H1 (cell line): ENCODE measurements around the gene RWDD3. TPM values are rescaled to one million over a fixed set of nuclear protein-coding genes. Genes with fewer than 3 reads are reported as not detected.

ENCODE experiments used
- CTCF ChIA-PET: fragments of 300-600 bp; sonication (Branson Sonifier 250); formaldehyde crosslinking; loops from one replicate; lab custom pipeline; 2021; ENCODE audit not compliant: partially characterized antibody; lab: Charles Lee
- POLR2A ChIA-PET: fragments of 300-600 bp; sonication (Branson Sonifier 250); formaldehyde crosslinking; loops from one replicate; lab custom pipeline; 2021; ENCODE audit warnings: inconsistent platforms; ENCODE audit not compliant: partially characterized antibody; lab: Charles Lee
- DNase-seq, 2 experiments: peaks; one replicate each; pipeline versions ENCODE4 v3.0.0 to v3.0.0-alpha.2; 2010 to 2022; ENCODE audit warnings: low spot score in 2 of 2, low read depth in 1 of 2, mixed read lengths in 1 of 2
- FAIRE-seq: peaks from 2 replicates; lab custom pipeline; 2011; peaks lifted over from hg19 to GRCh38; lab: Jason Lieb, UNC
- H2AFZ ChIP-seq: 2 replicates; pipeline ENCODE4 v1.8.1; 2012; ENCODE audit warnings: low read length, inconsistent platforms
- H2AK5ac ChIP-seq: 2 replicates; pipeline ENCODE4 v1.6.1; 2013; ENCODE audit warnings: low read depth, low read length
- H2BK120ac ChIP-seq: replicated peaks from 2 replicates; pipeline ENCODE3; 2013; ENCODE audit warnings: low read depth, low read length, inconsistent platforms
- H2BK12ac ChIP-seq: 2 replicates; pipeline ENCODE4 v1.6.1; 2013; ENCODE audit warnings: low read depth, low read length
- H2BK15ac ChIP-seq: 2 replicates; pipeline ENCODE4 v1.6.1; 2013; ENCODE audit warnings: low read length
- H2BK20ac ChIP-seq: 2 replicates; pipeline ENCODE4 v1.6.1; 2013; ENCODE audit warnings: low read length
- H2BK5ac ChIP-seq: 2 replicates; pipeline ENCODE4 v1.6.1; 2013; ENCODE audit warnings: low read depth, low read length
- H3K14ac ChIP-seq: 2 replicates; pipeline ENCODE4 v1.6.1; 2013; ENCODE audit warnings: inconsistent platforms; ENCODE audit not compliant: insufficient read length
- H3K18ac ChIP-seq: 2 replicates; pipeline ENCODE4 v1.6.1; 2013; ENCODE audit warnings: low read length; ENCODE audit errors: extremely low read depth
- H3K23ac ChIP-seq: 2 replicates; pipeline ENCODE4 v1.6.1; 2013; ENCODE audit warnings: inconsistent platforms; ENCODE audit not compliant: insufficient read length
- H3K23me2 ChIP-seq: 2 replicates; pipeline ENCODE4 v1.6.1; 2013; ENCODE audit warnings: low read depth, low read length
- H3K27ac ChIP-seq: 2 replicates; pipeline ENCODE4 v1.6.1; 2011; ENCODE audit warnings: low read depth, low read length, inconsistent platforms
- H3K27me3 ChIP-seq, 4 experiments: replicated peaks in 1 of 4; 1 replicate in 1 of 4; 2 replicates in 3 of 4; pipeline versions ENCODE4 v1.6.1 to v1.8.1; 2011 to 2013; ENCODE audit warnings: low read length in 3 of 4, mild to moderate bottlenecking in 3 of 4, inconsistent platforms in 2 of 4, mixed read lengths in 2 of 4, moderate library complexity in 1 of 4; ENCODE audit not compliant: control insufficient read depth in 3 of 4, insufficient read depth in 3 of 4; ENCODE audit errors: extremely low read depth in 1 of 4
- H3K36me3 ChIP-seq, 4 experiments: 2 replicates each; pipeline versions ENCODE4 v1.6.1 to v1.8.1; 2011 to 2013; ENCODE audit warnings: mild to moderate bottlenecking in 4 of 4, low read length in 3 of 4, moderate library complexity in 2 of 4, control low read depth in 1 of 4, inconsistent platforms in 1 of 4; ENCODE audit not compliant: insufficient read depth in 4 of 4, control insufficient read depth in 2 of 4
- H3K4ac ChIP-seq: replicated peaks from 2 replicates; pipeline ENCODE3; 2013; ENCODE audit warnings: low read length, low read depth, mixed read lengths, inconsistent platforms; ENCODE audit not compliant: insufficient read length
- H3K4me1 ChIP-seq, 4 experiments: replicated peaks in 1 of 4; 1 replicate in 1 of 4; 2 replicates in 3 of 4; pipeline versions ENCODE4 v1.6.1 to v1.8.1; 2011 to 2013; ENCODE audit warnings: low read length in 3 of 4, inconsistent platforms in 2 of 4, mixed read lengths in 1 of 4; ENCODE audit not compliant: insufficient read depth in 4 of 4, control insufficient read depth in 3 of 4
- H3K4me2 ChIP-seq, 2 experiments: 2 replicates each; pipeline versions ENCODE4 v1.6.1 to v1.8.1; 2011 to 2013; ENCODE audit warnings: low read depth in 2 of 2, low read length in 2 of 2, control low read depth in 1 of 2, inconsistent platforms in 1 of 2, mild to moderate bottlenecking in 1 of 2; ENCODE audit not compliant: insufficient read depth in 1 of 2
- H3K4me3 ChIP-seq, 4 experiments: fragments of 200-600, 300-600 bp in 1 of 4; sonication (generic), shearing (Covaris generic), sonication (Bioruptor Twin) in 1 of 4; 2 replicates each; pipeline versions ENCODE4 v1.5.1 to v1.8.1; 2011 to 2016; ENCODE audit warnings: low read length in 4 of 4, low read depth in 3 of 4, control low read depth in 2 of 4, inconsistent platforms in 2 of 4, mild to moderate bottlenecking in 2 of 4, mixed read lengths in 1 of 4, moderate library complexity in 1 of 4; ENCODE audit not compliant: insufficient read depth in 2 of 4; ENCODE audit errors: extremely low read depth in 1 of 4
- H3K56ac ChIP-seq: replicated peaks from 2 replicates; pipeline ENCODE3; 2013; ENCODE audit warnings: low read depth, mild to moderate bottlenecking, mixed read lengths, low read length, inconsistent platforms; ENCODE audit not compliant: insufficient read length
- H3K79me1 ChIP-seq: 2 replicates; pipeline ENCODE4 v1.6.1; 2013; ENCODE audit warnings: low read depth, low read length, control low read depth
- H3K79me2 ChIP-seq, 2 experiments: 2 replicates each; pipeline versions ENCODE4 v1.6.1 to v1.8.1; 2012 to 2013; ENCODE audit warnings: low read length in 2 of 2, mild to moderate bottlenecking in 2 of 2, inconsistent platforms in 1 of 2; ENCODE audit not compliant: insufficient read depth in 2 of 2, control insufficient read depth in 1 of 2
- H3K9ac ChIP-seq, 4 experiments: replicated peaks in 1 of 4; 1 replicate in 1 of 4; 2 replicates in 3 of 4; pipeline versions ENCODE4 v1.6.1 to v1.8.1; 2011 to 2013; ENCODE audit warnings: low read depth in 3 of 4, low read length in 3 of 4, control low read depth in 2 of 4, mild to moderate bottlenecking in 2 of 4, moderate library complexity in 2 of 4, inconsistent platforms in 1 of 4; ENCODE audit errors: extremely low read depth in 1 of 4
- H3K9me3 ChIP-seq, 2 experiments: 2 replicates each; pipeline versions ENCODE4 v1.6.1 to v1.8.1; 2012 to 2013; ENCODE audit warnings: mild to moderate bottlenecking in 2 of 2, moderate library complexity in 2 of 2, control low read depth in 1 of 2, inconsistent platforms in 1 of 2, low read depth in 1 of 2, low read length in 1 of 2, mixed read lengths in 1 of 2; ENCODE audit not compliant: insufficient read depth in 2 of 2
- H4K20me1 ChIP-seq, 2 experiments: replicated peaks in 1 of 2; 2 replicates each; pipeline versions ENCODE3 to v1.8.1; 2011 to 2013; ENCODE audit warnings: inconsistent platforms in 2 of 2, low read length in 2 of 2, mild to moderate bottlenecking in 1 of 2; ENCODE audit not compliant: insufficient read depth in 2 of 2, control insufficient read depth in 1 of 2
- H4K5ac ChIP-seq: 2 replicates; pipeline ENCODE4 v1.6.1; 2013; ENCODE audit warnings: low read length, low read depth, mixed read lengths, inconsistent platforms; ENCODE audit not compliant: insufficient read length
- H4K8ac ChIP-seq: 2 replicates; pipeline ENCODE4 v1.8.0; 2013; ENCODE audit warnings: mild to moderate bottlenecking, moderate library complexity, low read length, inconsistent platforms; ENCODE audit not compliant: insufficient read depth; ENCODE audit errors: extremely low read depth
- H4K91ac ChIP-seq: replicated peaks from 2 replicates; pipeline ENCODE3; 2013; ENCODE audit warnings: low read length, mixed read lengths, inconsistent platforms; ENCODE audit not compliant: insufficient read length
- ATF2 ChIP-seq: IDR thresholded peaks from 2 replicates; pipeline ENCODE4 v1.6.1; 2012; ENCODE audit warnings: low read length, inconsistent platforms
- CHD2 ChIP-seq: IDR thresholded peaks from 2 replicates; pipeline ENCODE4 v1.6.1; 2012; ENCODE audit warnings: low read length, improper control_type of control experiment
- CTBP2 ChIP-seq: IDR thresholded peaks from 2 replicates; pipeline ENCODE4 v1.7.0; 2011; ENCODE audit warnings: borderline replicate concordance, mild to moderate bottlenecking, moderate library complexity, mixed read lengths, low read length; ENCODE audit not compliant: insufficient read depth, insufficient read length
- GABPA ChIP-seq: IDR thresholded peaks from 2 replicates; pipeline ENCODE4 v1.6.1; 2011; ENCODE audit warnings: mild to moderate bottlenecking, low read length, moderate library complexity, borderline replicate concordance; ENCODE audit not compliant: insufficient read depth
- GTF2F1 ChIP-seq: IDR thresholded peaks from 2 replicates; pipeline ENCODE4 v1.6.1; 2012; ENCODE audit warnings: low read depth, low read length, improper control_type of control experiment, borderline replicate concordance
- JUN ChIP-seq: IDR thresholded peaks from 2 replicates; pipeline ENCODE4 v1.6.1; 2011; ENCODE audit warnings: low read depth, mild to moderate bottlenecking, improper control_type of control experiment, low read length
- POLR2A ChIP-seq, 2 experiments: IDR thresholded peaks; 1 replicate in 1 of 2; 2 replicates in 1 of 2; pipeline ENCODE4 v1.6.1; 2011; ENCODE audit warnings: low read depth in 2 of 2, low read length in 2 of 2, mild to moderate bottlenecking in 2 of 2; ENCODE audit errors: control extremely low read depth in 1 of 2
- RBBP5 ChIP-seq: IDR thresholded peaks from 2 replicates; pipeline ENCODE4 v1.7.1; 2012; ENCODE audit warnings: low read depth, mild to moderate bottlenecking, inconsistent platforms, low read length, moderate library complexity, borderline replicate concordance
- SIRT6 ChIP-seq: IDR thresholded peaks from one replicate; pipeline ENCODE4 v1.7.1; 2012; ENCODE audit warnings: low read length, inconsistent platforms
- SRF ChIP-seq: IDR thresholded peaks from 2 replicates; pipeline ENCODE4 v1.6.1; 2011; ENCODE audit warnings: mild to moderate bottlenecking, low read depth, low read length, moderate library complexity
- TBP ChIP-seq: IDR thresholded peaks from 2 replicates; pipeline ENCODE4 v1.6.1; 2011; ENCODE audit warnings: low read depth, low read length, improper control_type of control experiment
- TCF12 ChIP-seq: IDR thresholded peaks from 2 replicates; pipeline ENCODE4 v1.6.1; 2011; ENCODE audit warnings: low read depth, mild to moderate bottlenecking, low read length
- YY1 ChIP-seq: IDR thresholded peaks from 2 replicates; pipeline ENCODE4 v1.6.1; 2011; ENCODE audit warnings: low read depth, mild to moderate bottlenecking, low read length
- WGBS, 2 experiments: shearing (Covaris generic) in 1 of 2; methylation state at CpG; one replicate each; pipeline versions ENCODE4 v1.1.6 to v1.1.7; 2013 to 2015; ENCODE audit warnings: low lambda C conversion rate in 2 of 2, mixed read lengths in 2 of 2, inconsistent platforms in 1 of 2, low coverage in 1 of 2, missing lambda C conversion rate in 1 of 2; ENCODE audit not compliant: insufficient replicate concordance in 2 of 2, insufficient coverage in 1 of 2, insufficient read length in 1 of 2; ENCODE audit errors: extremely low coverage in 1 of 2, missing lambda C conversion rate in 1 of 2; 5-methylcytosine and 5-hydroxymethylcytosine counted together
- polyA plus RNA-seq, 7 experiments: library from polyadenylated mRNA; depleted of rRNA in 3 of 7; stranded (reverse) in 5 of 7; unstranded in 2 of 7; fragments of >200 nt in 5 of 7; fragments of 200-250 nt in 2 of 7; gene quantifications; 1 replicate in 5 of 7; 2 replicates in 1 of 7; 4 replicates in 1 of 7; pipeline versions ENCODE4 v1.2.1 to v1.2.3, GENCODE V29; 2011 to 2013; ENCODE audit warnings: missing spikeins in 2 of 7, mixed read lengths in 2 of 7
- total RNA-seq: library from RNA; stranded (reverse); fragmentation: NEBNext Ultra II Directional; extraction: Animal tissue kit (Norgen Biotek cat#: 25700); gene quantifications from 2 replicates; pipeline ENCODE4 v1.2.1, GENCODE V29; 2021

The RWDD3 gene
- total and polyA plus RNA-seq, 2 of the 8 experiments (the other 6 are each of a cell fraction or from before 2014, with no cell fraction given): 7.9 to 14.5 TPM

- Histone ChIP-seq H4K5ac (no peak overlapping the region), H3K79me1 (no peaks in the 10 kb centered on the region), H2BK12ac (no peak overlapping the region), H3K4me1 (peaks cover 0 to 5% (median 2%) of the 10 kb centered on the region in 4 experiments; a peak in 2 of 7 replicates), H4K91ac (no peak overlapping the region), H3K4ac (no peak overlapping the region), H2AFZ (no peak overlapping the region), H2BK120ac (no peak overlapping the region), H2BK5ac (no peak overlapping the region), H2BK15ac (no peak overlapping the region), H3K23me2 (no peaks in the 10 kb centered on the region; the same call in 1 of the 2 replicates), H2AK5ac (no peak overlapping the region), H3K4me2 (no peak overlapping the region), H3K18ac (no peak overlapping the region), H3K9me3 (no peaks in the 10 kb centered on the region; a peak in 1 of 4 replicates), H3K36me3 (peaks cover 0 to 6% (median 0%) of the 10 kb centered on the region in 4 experiments; a peak in 1 of 8 replicates), H3K27me3 (no peaks in the 10 kb centered on the region), H3K9ac (no peak overlapping the region), H3K14ac (no peak overlapping the region), H3K23ac (no peak overlapping the region), H4K20me1 (no peaks in the 10 kb centered on the region), H3K79me2 (no peaks in the 10 kb centered on the region), H4K8ac (no peak overlapping the region), H3K56ac (no peak overlapping the region), H3K4me3 (no peak overlapping the region), H3K27ac (no peak overlapping the region), H2BK20ac (no peak overlapping the region)
- ChIA-PET CTCF (interaction anchor here (0.5 kb wide), 1 partner anchor 1479 kb away, joined by 3 read pairs; no protein-coding TSS in a partner anchor), POLR2A (interaction anchor here (1.2 kb wide), 1 partner anchor 18 kb away, joined by 3 read pairs; the partner anchor contains the start of gene RWDD3)
- DNase-seq (no peak), FAIRE-seq (no peak)
- 92% methylated on average over 4 of the region's 4 CpGs; no CpG with 5 or more reads in 1 of the 2 experiments for WGBS, 2 experiments
- TF ChIP-seq CHD2: no peak
- TF ChIP-seq GABPA: no peak
- no peak for TF ChIP-seq TCF12
- TF ChIP-seq CTBP2: no peak
- no peak for TF ChIP-seq YY1
- TF ChIP-seq SRF: no peak
- TF ChIP-seq SIRT6: no peak
- TF ChIP-seq POLR2A (IDR thresholded peaks at IDR 0.05; ENCODE audit: control extremely low read depth in 1 of 2, low read depth in 2 of 2, low read length in 2 of 2): no peak
- TF ChIP-seq ATF2: no peak
- no peak for TF ChIP-seq RBBP5
- no peak for TF ChIP-seq TBP
- TF ChIP-seq JUN: no peak
- no peak for TF ChIP-seq GTF2F1
Observed at GRCh38 chr1:95252422-95252821, 18.4 kb downstream of the RWDD3 start.
